Measurements from ENCODE around the gene POPDC2. TPM values are rescaled to one million over a fixed set of nuclear protein-coding genes. Genes with fewer than 3 reads are reported as not detected.

The POPDC2 gene
- total RNA-seq, 3 donors from 2014 or later, result 0.84 to 2.3 (median 2.0) TPM

- ATAC-seq (no peak), DNase-seq (no peak)
- H3K9me3 Mint-ChIP-seq, result no peaks in the 10 kb centered on the region
- no peaks in the 10 kb centered on the region for H3K27me3 Mint-ChIP-seq (ENCODE audit: low read depth)
- peak overlapping the region; percentile 94 for H3K4me3 Mint-ChIP-seq
- peaks cover 14% of the 10 kb centered on the region for H3K36me3 Mint-ChIP-seq (ENCODE audit: insufficient read depth)
- peaks cover 30% of the 10 kb centered on the region for H3K4me1 Mint-ChIP-seq (ENCODE audit: low read depth)
Observed at GRCh38 chr3:119677641-119677934, 17.2 kb upstream of the POPDC2 start.

DNA sequence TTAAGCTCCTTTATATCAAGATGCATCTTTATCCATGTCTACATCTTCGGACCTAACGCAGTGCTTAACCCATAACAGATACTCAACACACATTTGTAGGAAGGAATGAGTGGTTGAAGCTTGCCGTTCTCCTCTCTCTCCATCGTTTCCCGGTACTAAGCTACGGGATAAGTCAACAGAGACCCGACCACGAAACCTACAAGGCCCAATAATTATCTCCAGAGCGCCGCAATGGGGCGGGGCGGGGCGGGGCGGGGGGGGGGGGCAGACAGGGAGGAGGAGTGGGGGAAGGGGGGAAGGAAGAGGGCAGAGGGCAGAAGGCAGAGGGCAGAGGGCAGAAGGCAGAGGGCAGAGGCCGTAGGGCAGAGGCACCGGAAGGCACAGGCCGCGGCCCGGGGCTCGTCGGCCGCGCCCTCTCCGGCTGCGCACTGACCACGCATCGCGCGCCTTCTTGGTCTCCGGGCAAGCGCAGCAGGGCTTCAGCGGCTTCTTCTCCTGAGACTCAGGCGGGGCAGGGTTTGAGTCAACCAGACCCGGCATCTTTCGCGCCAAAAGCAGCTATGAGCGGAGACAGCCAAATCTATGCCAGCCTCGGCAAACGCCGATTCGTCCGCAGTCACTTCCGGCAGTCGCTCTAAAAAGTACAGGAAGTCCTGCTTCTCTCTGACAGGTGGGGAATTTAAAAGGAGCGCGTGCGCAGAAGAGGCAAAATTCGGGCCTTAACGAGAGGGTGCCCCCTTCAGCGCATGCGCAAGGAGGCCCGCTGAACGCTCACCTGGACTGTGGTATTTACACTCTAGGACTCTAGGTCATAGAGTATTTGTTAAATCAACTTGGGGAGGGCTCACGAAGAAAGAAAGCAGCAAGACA is 16.6 kb upstream of the POPDC2 start, which contains the start of gene COX17:
COX17 (minus strand) TSS at position 636 of the 870 bp plus-strand sequence; CDS start at position 540, 96 bp downstream.
- Mint-ChIP-seq H3K36me3 (ENCODE audit: insufficient read depth) (peaks cover 18% of the 10 kb centered on the region), H3K9me3 (no peaks in the 10 kb centered on the region), H3K4me1 (ENCODE audit: low read depth) (peaks cover 34% of the 10 kb centered on the region), H3K4me3 (peak within 1 kb of the TSS; percentile 94), H3K27me3 (ENCODE audit: low read depth) (no peaks in the 10 kb centered on the region)
- ATAC-seq (peak; percentile 92 to 94), DNase-seq (peak; percentile 94)

DNA sequence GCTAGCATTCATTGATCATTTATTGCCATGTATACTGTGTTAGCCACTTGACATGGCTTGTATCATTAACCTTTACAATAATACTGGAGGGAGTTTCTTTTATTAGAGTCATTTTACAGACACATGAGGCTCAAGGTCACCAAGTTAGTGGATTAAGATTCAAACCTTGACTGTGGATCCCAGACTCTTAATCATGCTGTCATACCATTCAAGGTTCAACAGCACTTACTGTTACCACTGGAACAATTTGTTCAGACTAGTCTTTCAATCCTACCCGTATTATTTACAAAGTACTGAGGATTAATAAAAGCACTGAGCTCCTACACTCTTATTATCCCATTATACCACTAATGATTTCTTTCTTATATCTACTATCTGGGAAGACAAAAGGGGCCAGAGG is 15.6 kb upstream of the POPDC2 start:
- Mint-ChIP-seq H3K9me3 (no peaks in the 10 kb centered on the region), H3K36me3 (ENCODE audit: insufficient read depth) (peaks cover 26% of the 10 kb centered on the region), H3K27me3 (ENCODE audit: low read depth) (no peaks in the 10 kb centered on the region), H3K4me1 (ENCODE audit: low read depth) (peaks cover 35% of the 10 kb centered on the region), H3K4me3 (peak overlapping the region; percentile 94)
- DNase-seq, result no peak
- no peak for ATAC-seq

- Mint-ChIP-seq H3K4me3 (peak overlapping the region; percentile 94), H3K27me3 (ENCODE audit: low read depth) (no peaks in the 10 kb centered on the region), H3K36me3 (ENCODE audit: insufficient read depth) (peaks cover 28% of the 10 kb centered on the region), H3K4me1 (ENCODE audit: low read depth) (peaks cover 35% of the 10 kb centered on the region), H3K9me3 (no peaks in the 10 kb centered on the region)
- DNase-seq (no peak), ATAC-seq (no peak)
Observed at GRCh38 chr3:119675188-119675874, 14.9 kb upstream of the POPDC2 start.

DNA sequence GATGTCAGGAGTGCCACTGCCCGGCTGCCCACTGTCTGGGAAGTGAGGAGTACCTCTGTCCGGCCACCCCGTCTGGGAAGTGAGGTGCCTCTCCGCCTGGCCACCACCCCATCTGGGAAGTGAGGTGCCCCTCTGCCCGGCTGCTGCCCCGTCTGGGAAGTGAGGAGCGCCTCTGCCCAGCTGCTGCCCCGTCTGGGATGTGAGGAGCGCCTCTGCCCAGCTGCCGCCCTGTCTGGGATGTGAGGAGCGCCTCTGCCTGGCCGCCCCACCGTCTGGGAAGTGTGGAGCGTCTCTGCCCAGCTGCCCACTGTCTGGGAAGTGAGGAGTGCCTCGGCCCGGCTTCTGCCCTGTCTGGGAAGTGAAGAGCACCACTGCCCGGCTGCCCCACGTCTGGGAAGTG is 13.5 kb upstream of the POPDC2 start:
- no peaks in the 10 kb centered on the region for H3K27me3 Mint-ChIP-seq (ENCODE audit: low read depth)
- H3K4me3 Mint-ChIP-seq, result no peak overlapping the region
- peaks cover 35% of the 10 kb centered on the region for H3K4me1 Mint-ChIP-seq (ENCODE audit: low read depth)
- no peaks in the 10 kb centered on the region for H3K9me3 Mint-ChIP-seq
- ATAC-seq, result no peak
- peak; percentile 4 for DNase-seq
- H3K36me3 Mint-ChIP-seq (ENCODE audit: insufficient read depth), result peaks cover 35% of the 10 kb centered on the region

DNA sequence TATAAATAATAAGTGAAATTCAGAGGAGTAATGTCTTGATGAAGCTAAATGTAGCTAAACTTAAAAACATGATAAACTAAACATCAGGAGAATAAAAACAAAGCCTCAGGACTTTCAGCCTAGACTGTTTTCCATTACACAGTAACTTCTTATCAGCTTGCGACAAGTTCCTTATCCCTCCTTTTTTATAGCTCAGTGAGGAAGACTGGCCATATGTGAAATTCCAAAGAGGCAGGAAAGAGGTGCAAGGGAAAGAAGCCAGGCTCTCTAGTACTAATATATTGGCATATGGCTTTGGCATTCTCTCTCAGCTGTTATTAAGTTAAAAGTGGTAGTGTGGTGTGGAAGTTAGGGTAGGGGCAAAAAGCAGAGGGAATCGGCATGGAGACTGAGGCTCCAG is 12.4 kb upstream of the POPDC2 start:
- ATAC-seq (no peak), DNase-seq (no peak)
- H3K36me3 Mint-ChIP-seq (ENCODE audit: insufficient read depth), result peaks cover 35% of the 10 kb centered on the region
- H3K27me3 Mint-ChIP-seq (ENCODE audit: low read depth), result no peaks in the 10 kb centered on the region
- H3K4me1 Mint-ChIP-seq (ENCODE audit: low read depth), result peaks cover 34% of the 10 kb centered on the region
- H3K9me3 Mint-ChIP-seq, result no peaks in the 10 kb centered on the region
- H3K4me3 Mint-ChIP-seq, result no peak overlapping the region

DNA sequence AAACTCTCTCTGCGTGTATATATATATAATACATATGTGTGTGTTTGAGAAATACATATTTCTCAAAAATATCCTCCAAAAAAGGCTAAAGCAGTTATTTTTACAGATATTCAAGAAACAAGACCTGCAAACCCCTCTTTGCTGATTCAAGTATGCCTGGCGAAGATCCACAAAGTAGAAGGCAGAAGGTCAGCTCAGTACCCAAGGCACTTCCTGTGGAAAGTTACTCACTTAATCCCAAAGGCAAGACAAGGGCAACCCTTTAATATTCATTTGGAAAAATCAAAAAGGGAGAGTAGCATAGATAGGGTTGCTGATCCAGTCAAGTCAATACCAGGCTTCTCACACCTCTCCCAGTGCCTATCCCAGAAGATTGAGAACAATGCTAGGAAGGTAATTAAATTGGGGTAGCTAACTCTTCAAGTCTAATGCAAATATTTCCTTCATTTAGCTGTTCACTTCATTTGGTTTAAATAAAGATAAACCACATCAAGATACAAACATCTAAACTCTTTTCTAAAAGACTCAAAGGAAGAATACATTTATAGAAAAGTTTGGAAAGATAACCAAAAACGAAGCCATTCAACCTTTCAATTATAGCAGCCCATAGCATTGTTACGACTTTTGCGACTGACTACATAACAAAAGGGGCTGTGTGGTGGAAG is 9.6 kb upstream of the POPDC2 start:
- Mint-ChIP-seq H3K27me3 (ENCODE audit: low read depth) (no peaks in the 10 kb centered on the region), H3K4me1 (ENCODE audit: low read depth) (peaks cover 12% of the 10 kb centered on the region), H3K4me3 (no peak overlapping the region), H3K9me3 (no peaks in the 10 kb centered on the region), H3K36me3 (ENCODE audit: insufficient read depth) (peaks cover 33% of the 10 kb centered on the region)
- DNase-seq, result no peak
- no peak for ATAC-seq

- H3K9me3 Mint-ChIP-seq, result no peaks in the 10 kb centered on the region
- ATAC-seq (no peak), DNase-seq (no peak)
- H3K36me3 Mint-ChIP-seq (ENCODE audit: insufficient read depth), result peaks cover 9% of the 10 kb centered on the region
- peaks cover 2% of the 10 kb centered on the region for H3K4me1 Mint-ChIP-seq (ENCODE audit: low read depth)
- H3K27me3 Mint-ChIP-seq (ENCODE audit: low read depth), result no peaks in the 10 kb centered on the region
- no peak overlapping the region for H3K4me3 Mint-ChIP-seq
Observed at GRCh38 chr3:119665954-119666559, 5.7 kb upstream of the POPDC2 start.

- DNase-seq (no peak), ATAC-seq (no peak)
- Mint-ChIP-seq H3K4me3 (no peak overlapping the region), H3K27me3 (ENCODE audit: low read depth) (no peaks in the 10 kb centered on the region), H3K36me3 (ENCODE audit: insufficient read depth) (peaks cover 4% of the 10 kb centered on the region), H3K4me1 (ENCODE audit: low read depth) (peaks cover 2% of the 10 kb centered on the region), H3K9me3 (no peaks in the 10 kb centered on the region)
Observed at GRCh38 chr3:119664850-119665379, 4.5 kb upstream of the POPDC2 start.

GRCh38 chr3:119664370-119664769 is 4.0 kb upstream of the POPDC2 start:
- peaks cover 2% of the 10 kb centered on the region for H3K4me1 Mint-ChIP-seq (ENCODE audit: low read depth)
- H3K36me3 Mint-ChIP-seq (ENCODE audit: insufficient read depth), result peaks cover under 1% of the 10 kb centered on the region
- DNase-seq (no peak), ATAC-seq (no peak)
- no peaks in the 10 kb centered on the region for H3K27me3 Mint-ChIP-seq (ENCODE audit: low read depth)
- H3K4me3 Mint-ChIP-seq, result no peak overlapping the region
- no peaks in the 10 kb centered on the region for H3K9me3 Mint-ChIP-seq

DNA sequence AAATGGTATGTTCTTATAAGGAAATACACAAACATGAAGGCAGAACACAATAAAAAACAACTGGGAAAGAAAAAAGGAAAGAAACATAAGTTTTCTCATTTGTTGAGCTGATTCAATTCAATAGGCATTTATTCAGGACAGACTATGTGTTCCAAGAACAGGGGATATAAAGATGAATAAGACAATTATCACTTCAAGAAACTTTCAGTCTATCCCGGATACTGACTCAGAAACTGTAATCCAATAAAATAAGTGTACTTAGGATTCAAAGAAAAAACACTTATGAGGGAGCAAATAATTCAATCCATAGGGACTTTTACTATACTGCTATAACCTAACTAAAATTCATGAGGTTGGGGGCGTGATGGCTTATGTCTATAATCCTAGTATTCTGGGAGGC is 3.5 kb upstream of the POPDC2 start:
- no peak overlapping the region for H3K4me3 Mint-ChIP-seq
- H3K27me3 Mint-ChIP-seq (ENCODE audit: low read depth), result no peaks in the 10 kb centered on the region
- ATAC-seq (no peak), DNase-seq (no peak)
- no peaks in the 10 kb centered on the region for H3K9me3 Mint-ChIP-seq
- peaks cover 2% of the 10 kb centered on the region for H3K4me1 Mint-ChIP-seq (ENCODE audit: low read depth)
- no peaks in the 10 kb centered on the region for H3K36me3 Mint-ChIP-seq (ENCODE audit: insufficient read depth)

DNA sequence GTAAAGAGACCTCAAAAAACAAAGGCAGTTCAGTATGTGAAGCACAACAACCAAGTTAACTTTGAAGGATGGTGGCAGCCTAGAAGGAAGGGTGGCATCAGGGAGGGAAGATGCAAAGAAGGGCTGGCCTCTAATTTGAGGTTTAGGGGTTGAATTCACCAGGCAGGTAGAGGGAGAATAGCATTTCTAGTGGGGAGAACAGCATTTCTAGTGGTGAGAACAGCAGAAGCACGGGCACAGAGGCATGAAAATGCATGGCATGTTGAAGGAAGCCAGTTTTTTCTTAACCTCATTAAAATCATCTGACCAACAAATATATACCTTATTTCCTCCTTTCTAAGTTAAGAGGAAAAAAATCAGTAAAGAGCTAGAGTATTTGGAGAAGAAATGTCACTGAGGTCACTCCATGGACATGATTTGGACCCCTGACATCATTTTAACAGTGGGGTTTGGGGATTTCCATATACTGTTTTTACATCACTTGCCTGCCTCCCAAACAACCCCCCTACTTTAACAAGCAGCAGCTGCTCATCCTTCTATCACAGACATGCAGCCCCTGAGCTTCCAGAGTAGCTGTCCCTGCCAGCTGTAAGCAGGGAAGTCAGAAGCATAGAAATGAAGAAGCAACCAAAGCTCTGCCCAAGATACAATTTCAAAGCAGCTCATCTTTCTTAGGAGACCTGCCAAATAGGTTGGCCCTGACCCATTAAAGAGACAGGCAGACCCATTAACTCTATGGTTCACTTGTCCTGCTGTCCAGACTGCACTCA is 2.4 kb upstream of the POPDC2 start:
- H3K4me3 Mint-ChIP-seq, result no peak overlapping the region
- ATAC-seq, result no peak
- H3K27me3 Mint-ChIP-seq (ENCODE audit: low read depth), result no peaks in the 10 kb centered on the region
- no peaks in the 10 kb centered on the region for H3K9me3 Mint-ChIP-seq
- H3K4me1 Mint-ChIP-seq (ENCODE audit: low read depth), result peaks cover 2% of the 10 kb centered on the region
- H3K36me3 Mint-ChIP-seq (ENCODE audit: insufficient read depth), result no peaks in the 10 kb centered on the region
- DNase-seq, result no peak

DNA sequence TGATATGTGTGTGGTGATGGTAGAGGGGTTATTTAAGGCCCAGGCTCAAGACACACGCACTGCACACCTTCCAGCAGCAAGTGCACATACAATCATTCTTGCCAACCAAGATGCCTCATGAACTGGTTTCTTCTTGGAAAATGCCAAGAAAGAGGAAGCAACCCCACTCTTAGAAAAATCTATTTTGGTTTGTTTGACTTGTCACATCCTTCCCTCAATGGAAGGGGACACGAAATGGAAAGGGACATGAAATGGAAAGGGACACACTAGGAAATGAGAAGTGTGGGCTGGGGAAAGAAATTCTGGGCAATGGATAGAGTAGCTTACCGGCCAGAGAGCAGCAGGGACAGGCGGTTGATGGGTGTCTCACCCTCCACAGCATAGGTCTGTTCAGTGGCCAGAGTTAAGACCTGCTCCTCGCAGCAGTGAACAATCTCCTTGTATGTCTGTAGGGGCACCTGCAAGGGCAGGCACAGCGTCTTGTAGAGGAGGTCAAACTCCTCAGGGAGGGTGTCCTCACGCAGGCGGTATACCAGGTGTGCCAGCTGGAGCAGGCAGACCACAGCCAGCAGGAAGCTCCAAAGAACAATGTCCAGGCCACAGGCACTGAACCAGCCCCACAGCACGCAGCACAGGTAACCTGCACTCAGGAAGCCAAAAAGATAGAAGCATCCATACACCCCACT is 640 bp downstream of the POPDC2 start:
- Mint-ChIP-seq H3K27me3 (ENCODE audit: low read depth) (no peaks in the 10 kb centered on the region), H3K36me3 (ENCODE audit: insufficient read depth) (peaks cover 8% of the 10 kb centered on the region), H3K4me3 (no peak overlapping the region), H3K4me1 (ENCODE audit: low read depth) (peaks cover 4% of the 10 kb centered on the region), H3K9me3 (no peaks in the 10 kb centered on the region)
- ATAC-seq (no peak), DNase-seq (no peak)
